Measurements from ENCODE around the gene PLCL2. TPM values are rescaled to one million over a fixed set of nuclear protein-coding genes. Genes with fewer than 3 reads are reported as not detected.

The PLCL2 gene
- total and polyA plus RNA-seq, 2 donors (not counting 3 experiments of a cell fraction or from before 2014, with no cell fraction given) = 2.3 to 10.7 TPM

GRCh38 chr3:16842272-16843270, 42.2 kb upstream of the PLCL2 start:
- Histone ChIP-seq H4K20me1 (replicated peaks; ENCODE audit: control insufficient read depth, extremely low read depth, insufficient read depth, low read length) (no peaks in the 10 kb centered on the region), H3K9ac (replicated peaks; ENCODE audit: extremely low read depth, insufficient read depth, low read length) (no peak overlapping the region), H3K9me3 (replicated peaks; ENCODE audit: control insufficient read depth, insufficient read depth, low read length) (no peaks in the 10 kb centered on the region), H3K9me1 (replicated peaks; ENCODE audit: control insufficient read depth, extremely low read depth, insufficient read depth, low read length) (no peaks in the 10 kb centered on the region), H3K36me3 (ENCODE audit: control insufficient read depth in 2 of 2, extremely low read depth in 1 of 2, insufficient read depth in 2 of 2, low read length in 2 of 2) (no peaks in the 10 kb centered on the region), H2AFZ (ENCODE audit: low read depth, low read length) (no peak overlapping the region), H3K27me3 (ENCODE audit: control insufficient read depth in 2 of 2, insufficient read depth in 2 of 2, low read length in 2 of 2) (no peaks in the 10 kb centered on the region), H3K4me1 (ENCODE audit: control insufficient read depth, extremely low read depth, insufficient read depth, low read length) (peaks cover 23% of the 10 kb centered on the region), H3K4me2 (ENCODE audit: insufficient read depth, low read length) (no peak overlapping the region), H3K4me3 (replicated peaks in 1 of 3; ENCODE audit: insufficient read depth in 1 of 3, low read depth in 1 of 3, low read length in 3 of 3) (no peak overlapping the region), H3K27ac (ENCODE audit: insufficient read depth, low read depth, low read length) (no peak overlapping the region), H3K79me2 (ENCODE audit: control insufficient read depth, insufficient read depth, low read length) (no peaks in the 10 kb centered on the region)
- FAIRE-seq = no peak
- TF ChIP-seq CTCF (IDR thresholded peaks at IDR 0.05; ENCODE audit: extremely low read depth in 1 of 2, insufficient read depth in 1 of 2, low read depth in 1 of 2, low read length in 2 of 2) (no peak), JUN (IDR thresholded peaks at IDR 0.05; ENCODE audit: borderline replicate concordance, insufficient read depth, insufficient read length, low read depth) (no peak), POLR2AphosphoS5 (IDR thresholded peaks at IDR 0.05; ENCODE audit: insufficient read depth, low read depth, low read length) (no peak), GATA2 (IDR thresholded peaks at IDR 0.05; ENCODE audit: insufficient read depth, insufficient read length, low read depth, low read length) (no peak)
- BruUV-seq (replicated peaks) = no TSS peak
- POLR2A ChIA-PET = no interaction called here
- CTCF ChIA-PET = interaction anchor here (1.4 to 4.0 kb wide), 2 partner anchors 37 to 42 kb away, joined by 3 to 20 read pairs; partner anchors contain the start of gene PLCL2
- dilution Hi-C loops (cut with MboI; ENCODE audit: extremely low pct_ligation_motif_present, low sequenced_read_pairs) = no loop called here
- intact Hi-C loops (cut with micrococcal nuclease) = no loop called here
- DNase-seq (ENCODE audit: low read depth, low spot score) = no peak
